ENCODE results near the gene LSM3. TPM values are rescaled to one million over a fixed set of nuclear protein-coding genes. Genes with fewer than 3 reads are reported as not detected.

Gene LSM3
- total RNA-seq, 2 donors from 2014 or later, result 4.9 TPM

- no peak overlapping the region for H3K4me3 ChIP-seq
- TF ChIP-seq CTCF (IDR thresholded peaks at IDR 0.05), result no peak
- no peaks in the 10 kb centered on the region for H3K36me3 ChIP-seq
- H3K9me3 ChIP-seq, result no peaks in the 10 kb centered on the region
- DNase-seq (ENCODE audit: low spot score), result no peak
- no peak for ATAC-seq (ENCODE audit: insufficient number of reproducible peaks, low FRiP score, low read depth)
- H3K27ac ChIP-seq, result no peak overlapping the region
- H3K27me3 ChIP-seq (replicated peaks; ENCODE audit: insufficient read depth), result no peaks in the 10 kb centered on the region
- peaks cover 0 to 4% of the 10 kb centered on the region in 2 donors for H3K4me1 ChIP-seq (ENCODE audit: control insufficient read depth in 1 of 2, low read depth in 2 of 2)
Measured at GRCh38 chr3:14209581-14210289, 31.1 kb downstream of the LSM3 start.

GRCh38 chr3:14210290-14210688, 31.7 kb downstream of the LSM3 start:
- no peaks in the 10 kb centered on the region for H3K27me3 ChIP-seq (replicated peaks; ENCODE audit: insufficient read depth)
- H3K4me1 ChIP-seq (ENCODE audit: control insufficient read depth in 1 of 2, low read depth in 2 of 2), result no peaks in the 10 kb centered on the region
- no peak overlapping the region for H3K4me3 ChIP-seq
- H3K36me3 ChIP-seq, result no peaks in the 10 kb centered on the region
- H3K27ac ChIP-seq, result no peak overlapping the region
- DNase-seq (ENCODE audit: low spot score) (no peak), ATAC-seq (ENCODE audit: insufficient number of reproducible peaks, low FRiP score, low read depth) (no peak)
- TF ChIP-seq CTCF (IDR thresholded peaks at IDR 0.05), result no peak
- no peaks in the 10 kb centered on the region for H3K9me3 ChIP-seq

GRCh38 chr3:14210843-14211594, 32.4 kb downstream of the LSM3 start:
- H3K36me3 ChIP-seq, result no peaks in the 10 kb centered on the region
- H3K4me1 ChIP-seq (ENCODE audit: control insufficient read depth in 1 of 2, low read depth in 2 of 2), result no peaks in the 10 kb centered on the region
- no peaks in the 10 kb centered on the region for H3K27me3 ChIP-seq (replicated peaks; ENCODE audit: insufficient read depth)
- no peak for DNase-seq (ENCODE audit: low spot score)
- no peak for TF ChIP-seq CTCF (IDR thresholded peaks at IDR 0.05)
- no peak for ATAC-seq (ENCODE audit: insufficient number of reproducible peaks, low FRiP score, low read depth)
- H3K4me3 ChIP-seq, result no peak overlapping the region
- no peaks in the 10 kb centered on the region for H3K9me3 ChIP-seq
- no peak overlapping the region for H3K27ac ChIP-seq

- TF ChIP-seq CTCF (IDR thresholded peaks at IDR 0.05), result no peak
- DNase-seq (ENCODE audit: low spot score), result no peak
- Histone ChIP-seq H3K27me3 (replicated peaks; ENCODE audit: insufficient read depth) (no peaks in the 10 kb centered on the region), H3K4me3 (no peak overlapping the region), H3K27ac (no peak overlapping the region), H3K4me1 (ENCODE audit: control insufficient read depth in 1 of 2, low read depth in 2 of 2) (no peaks in the 10 kb centered on the region), H3K36me3 (no peaks in the 10 kb centered on the region), H3K9me3 (no peaks in the 10 kb centered on the region)
- no peak for ATAC-seq (ENCODE audit: insufficient number of reproducible peaks, low FRiP score, low read depth)
Measured at GRCh38 chr3:14211621-14212020, 33.0 kb downstream of the LSM3 start.

- no peaks in the 10 kb centered on the region for H3K27me3 ChIP-seq (replicated peaks; ENCODE audit: insufficient read depth)
- no peaks in the 10 kb centered on the region for H3K9me3 ChIP-seq
- no peak overlapping the region for H3K4me3 ChIP-seq
- ATAC-seq (ENCODE audit: insufficient number of reproducible peaks, low FRiP score, low read depth) (no peak), DNase-seq (ENCODE audit: low spot score) (no peak)
- no peaks in the 10 kb centered on the region for H3K4me1 ChIP-seq (ENCODE audit: control insufficient read depth in 1 of 2, low read depth in 2 of 2)
- H3K36me3 ChIP-seq, result no peaks in the 10 kb centered on the region
- no peak for TF ChIP-seq CTCF (IDR thresholded peaks at IDR 0.05)
- no peak overlapping the region for H3K27ac ChIP-seq
Measured at GRCh38 chr3:14212032-14212431, 33.4 kb downstream of the LSM3 start.

Measured in thoracic aorta (tissue), 2 donors.